MCF 10A (cell line): Measurements from ENCODE around the gene SLX4IP. TPM values are rescaled to one million over a fixed set of nuclear protein-coding genes. Genes with fewer than 3 reads are reported as not detected.

Experiments used
- BruUV-seq: library from RNA; stranded (reverse); fragments of 400-500 nt; replicated peaks from 2 replicates; lab custom pipeline; 2021; lab: Mats Ljungman, UMichigan
- CTCF ChIA-PET: fragments of 300-600 bp; sonication (Branson Sonifier 250); formaldehyde crosslinking; extraction: SDS; loops from one replicate; lab custom pipeline; 2021; ENCODE audit warnings: antibody characterized with exemption, inconsistent platforms; lab: Yijun Ruan, JAX
- POLR2A ChIA-PET: fragments of 300-600, 350-650 bp; sonication (Branson Sonifier 250); formaldehyde crosslinking; extraction: SDS; loops from one replicate; lab custom pipeline; 2020; ENCODE audit warnings: antibody characterized with exemption, inconsistent platforms; lab: Yijun Ruan, JAX
- DNase-seq: peaks from one replicate; pipeline ENCODE4 v3.0.0-alpha.2; 2018; ENCODE audit not compliant: unreplicated experiment
- H3K27ac Mint-ChIP-seq: one replicate; pipeline ENCODE4 v1.8.0; 2022; ENCODE audit warnings: mild to moderate bottlenecking, low read depth, mixed read lengths; ENCODE audit not compliant: unreplicated experiment
- H3K27me3 Mint-ChIP-seq: one replicate; pipeline ENCODE4 v1.8.0; 2022; ENCODE audit warnings: mixed read lengths; ENCODE audit not compliant: insufficient read depth, unreplicated experiment
- H3K36me3 Mint-ChIP-seq: one replicate; pipeline ENCODE4 v1.8.0; 2022; ENCODE audit warnings: mild to moderate bottlenecking, moderate library complexity, mixed read lengths; ENCODE audit not compliant: insufficient read depth, unreplicated experiment
- H3K4me1 Mint-ChIP-seq: one replicate; pipeline ENCODE4 v1.8.0; 2022; ENCODE audit warnings: mixed read lengths; ENCODE audit not compliant: insufficient read depth, unreplicated experiment
- H3K4me3 Mint-ChIP-seq: one replicate; pipeline ENCODE4 v1.8.0; 2022; ENCODE audit warnings: mild to moderate bottlenecking, moderate library complexity, mixed read lengths; ENCODE audit not compliant: unreplicated experiment
- H3K9me3 Mint-ChIP-seq: one replicate; pipeline ENCODE4 v1.8.0; 2022; ENCODE audit warnings: mixed read lengths; ENCODE audit not compliant: unreplicated experiment
- CTCF ChIP-seq: fragments of 200-600 bp; IDR thresholded peaks from one replicate; pipeline ENCODE4 v1.8.0; 2022; ENCODE audit warnings: antibody characterized with exemption, mild to moderate bottlenecking; ENCODE audit not compliant: unreplicated experiment
- intact Hi-C: fragments of 100-400 bp; cut with micrococcal nuclease; formaldehyde crosslinking; loops from 2 replicates; pipeline ENCODE4 v1.14.1; 2022
- total RNA-seq: library from RNA; stranded (reverse); gene quantifications from 2 replicates; pipeline ENCODE4 v1.2.3, GENCODE V29; 2022

The SLX4IP gene
- total RNA-seq, 1 experiment from 2014 or later = 11.2 TPM

DNA sequence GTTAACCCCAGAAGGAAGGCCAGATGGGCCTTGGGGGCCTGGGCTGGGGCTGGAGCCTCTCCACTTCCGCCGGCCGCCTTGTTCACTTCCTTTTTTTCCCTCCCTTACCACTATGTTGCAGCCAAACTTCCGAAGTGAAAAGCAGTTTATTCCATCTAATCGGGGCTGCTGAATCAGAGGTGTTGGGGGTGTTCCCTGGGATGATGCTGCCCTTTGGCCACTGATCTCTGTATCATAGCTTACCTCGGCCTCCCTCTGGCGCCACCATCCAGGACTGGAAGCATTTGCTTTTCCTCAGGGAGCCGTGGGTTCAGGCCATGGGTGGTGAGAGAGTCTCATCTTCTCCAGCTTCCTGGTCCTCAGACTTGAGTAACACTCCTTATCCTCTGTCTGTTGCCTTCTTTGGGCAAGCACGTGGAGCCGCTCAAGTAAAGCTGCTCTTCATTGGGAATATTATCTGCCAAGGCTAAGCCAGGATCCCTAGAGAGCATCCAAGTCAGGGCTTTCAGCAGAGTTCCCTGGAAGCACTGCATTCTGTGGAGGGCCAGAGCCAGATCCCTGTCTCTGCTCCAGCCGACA, 39.6 kb downstream of the SLX4IP start:
- H3K9me3 Mint-ChIP-seq = no peaks in the 10 kb centered on the region
- ChIA-PET POLR2A (interaction anchor here (1.5 kb wide), 1 partner anchor 30 kb away, joined by 6 read pairs; no protein-coding TSS in a partner anchor), CTCF (interaction anchor here (0.6 to 5.8 kb wide), 5 partner anchors 14 to 1070 kb away, joined by 3 to 48 read pairs (median 4); no protein-coding TSS in a partner anchor)
- H3K4me1 Mint-ChIP-seq = peaks cover 4% of the 10 kb centered on the region
- no peak for TF ChIP-seq CTCF
- BruUV-seq = no TSS peak
- DNase-seq = no peak
- no peak overlapping the region for H3K27ac Mint-ChIP-seq
- H3K36me3 Mint-ChIP-seq = no peaks in the 10 kb centered on the region
- intact Hi-C loops = no loop called here
- H3K4me3 Mint-ChIP-seq = no peak overlapping the region
- H3K27me3 Mint-ChIP-seq = no peaks in the 10 kb centered on the region

DNA sequence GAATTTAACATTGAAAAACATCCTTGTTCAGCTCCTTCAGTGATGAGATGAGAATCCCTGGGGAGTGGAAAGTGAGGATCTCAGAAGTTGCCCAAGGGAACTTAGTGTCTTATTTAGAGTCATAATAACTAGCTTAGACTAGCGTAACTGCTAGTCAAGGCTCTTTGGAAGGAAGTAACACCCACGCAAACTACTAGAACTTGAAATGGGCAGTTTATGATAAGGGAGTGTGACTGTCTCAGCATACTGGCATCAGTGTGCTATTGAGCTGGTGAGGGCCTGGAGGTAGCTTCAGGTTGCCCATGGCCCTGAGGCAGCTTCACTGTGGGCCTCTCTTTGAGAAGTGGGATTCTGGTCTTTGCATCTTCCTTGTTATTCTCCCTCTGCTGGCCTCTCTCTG, 40.1 kb downstream of the SLX4IP start:
- H3K27ac Mint-ChIP-seq = no peak overlapping the region
- H3K4me1 Mint-ChIP-seq = no peaks in the 10 kb centered on the region
- H3K9me3 Mint-ChIP-seq = no peaks in the 10 kb centered on the region
- TF ChIP-seq CTCF = no peak
- ChIA-PET POLR2A (no interaction called here), CTCF (interaction anchor here (0.6 to 5.8 kb wide), 4 partner anchors 14 to 513 kb away, joined by 4 to 48 read pairs (median 4); no protein-coding TSS in a partner anchor)
- no peaks in the 10 kb centered on the region for H3K36me3 Mint-ChIP-seq
- no peak overlapping the region for H3K4me3 Mint-ChIP-seq
- intact Hi-C loops = no loop called here
- no TSS peak for BruUV-seq
- H3K27me3 Mint-ChIP-seq = no peaks in the 10 kb centered on the region
- no peak for DNase-seq

- TF ChIP-seq CTCF = no peak
- no TSS peak for BruUV-seq
- intact Hi-C loops = no loop called here
- Mint-ChIP-seq H3K27ac (no peak overlapping the region), H3K27me3 (no peaks in the 10 kb centered on the region), H3K4me3 (no peak overlapping the region), H3K36me3 (no peaks in the 10 kb centered on the region), H3K9me3 (no peaks in the 10 kb centered on the region), H3K4me1 (no peaks in the 10 kb centered on the region)
- ChIA-PET CTCF (interaction anchor here (0.8 to 3.2 kb wide), 7 partner anchors 13 to 80 kb away, joined by 3 to 13 read pairs (median 4); no protein-coding TSS in a partner anchor), POLR2A (interaction anchor here (0.9 to 1.1 kb wide), 2 partner anchors 8 to 42 kb away, joined by 3 to 4 read pairs; partner anchors contain the start of genes MKKS and SLX4IP)
- DNase-seq = no peak
Observed at GRCh38 chr20:10476319-10476724, 41.2 kb downstream of the SLX4IP start.

DNA sequence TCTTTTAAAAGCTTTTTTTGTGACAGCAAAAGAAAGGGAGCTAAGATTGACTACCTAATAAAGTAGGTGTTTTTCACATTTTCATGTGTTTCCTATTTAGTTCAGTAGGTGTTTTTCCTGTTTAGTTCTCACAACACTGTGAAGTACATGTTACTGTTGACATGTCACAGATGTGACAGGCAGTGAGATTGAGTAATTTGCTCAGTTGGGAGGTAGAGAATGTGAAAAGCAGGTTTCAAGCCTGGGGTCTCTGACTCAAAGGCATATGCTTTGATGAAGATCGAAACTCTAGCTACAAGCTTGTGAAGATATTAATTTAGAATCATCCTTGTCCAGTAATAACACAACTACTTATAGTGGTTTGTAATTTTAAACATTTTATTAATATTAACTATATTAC, 43.1 kb downstream of the SLX4IP start:
- ChIA-PET POLR2A (interaction anchor here (0.7 to 1.7 kb wide), 6 partner anchors 9 to 44 kb away, joined by 3 to 6 read pairs (median 4); partner anchors contain the start of genes MKKS and SLX4IP), CTCF (interaction anchor here (0.5 to 3.2 kb wide), 15 partner anchors 9 to 1725 kb away, joined by 3 to 13 read pairs (median 3); no protein-coding TSS in a partner anchor)
- intact Hi-C loops = no loop called here
- BruUV-seq = no TSS peak
- Mint-ChIP-seq H3K9me3 (no peaks in the 10 kb centered on the region), H3K4me1 (no peaks in the 10 kb centered on the region), H3K36me3 (no peaks in the 10 kb centered on the region), H3K27ac (peak overlapping the region; percentile 49), H3K27me3 (no peaks in the 10 kb centered on the region), H3K4me3 (no peak overlapping the region)
- DNase-seq = no peak
- TF ChIP-seq CTCF = no peak
